IMR-90 (cell line): ENCODE results near the gene GPRIN2. TPM values are rescaled to one million over a fixed set of nuclear protein-coding genes. Genes with fewer than 3 reads are reported as not detected.
A peak's percentile ranks its signal among the peaks of the same experiment; 100 is the strongest.

Source experiments
- ATAC-seq: fragments of 200-7000 bp; cut with Tn5 transposase; 2 replicates; pipeline ENCODE4 v1.9.1; 2020; ENCODE audit warnings: low read depth, mild to moderate bottlenecking, moderate library complexity
- BruUV-seq: library from RNA; stranded (reverse); fragments of 400-500 nt; replicated peaks from 2 replicates; lab custom pipeline; 2021; lab: Mats Ljungman, UMichigan
- CTCF ChIA-PET: fragments of 300-600 bp; formaldehyde crosslinking; extraction: SDS; loops from one replicate; lab custom pipeline; 2021; ENCODE audit warnings: antibody characterized with exemption; lab: Yijun Ruan, JAX
- POLR2A ChIA-PET: fragments of 300-600 bp; sonication (Branson Sonifier 250); formaldehyde crosslinking; loops from one replicate; lab custom pipeline; 2022; ENCODE audit warnings: antibody characterized with exemption; ENCODE audit not compliant: unreplicated experiment; lab: Charles Lee
- DNase-seq: peaks from one replicate; pipeline ENCODE4 v3.0.0; 2013
- H2AFZ ChIP-seq: replicated peaks from 2 replicates; pipeline ENCODE3; 2013; ENCODE audit warnings: low read length, mild to moderate bottlenecking; ENCODE audit not compliant: poor library complexity
- H2AK5ac ChIP-seq: 2 replicates; pipeline ENCODE4 v1.6.1; 2013; ENCODE audit warnings: low read depth, low read length, inconsistent platforms
- H2AK9ac ChIP-seq: replicated peaks from 2 replicates; pipeline ENCODE3; 2013; ENCODE audit warnings: mild to moderate bottlenecking, low read depth, low read length, moderate library complexity; ENCODE audit not compliant: poor library complexity
- H2BK120ac ChIP-seq: 2 replicates; pipeline ENCODE4 v1.6.1; 2013; ENCODE audit warnings: low read depth, low read length, inconsistent platforms
- H2BK15ac ChIP-seq: 3 replicates; pipeline ENCODE4 v1.6.1; 2013; ENCODE audit warnings: low read depth, low read length, inconsistent platforms
- H2BK20ac ChIP-seq: 2 replicates; pipeline ENCODE4 v1.6.1; 2013; ENCODE audit warnings: low read depth, mild to moderate bottlenecking, inconsistent platforms, low read length, moderate library complexity
- H2BK5ac ChIP-seq: 2 replicates; pipeline ENCODE4 v1.6.1; 2013; ENCODE audit warnings: mild to moderate bottlenecking, low read depth, low read length, inconsistent platforms; ENCODE audit not compliant: poor library complexity, severe bottlenecking
- H3K14ac ChIP-seq: replicated peaks from 2 replicates; pipeline ENCODE4 v1.6.1; 2013; ENCODE audit warnings: low read depth, low read length, inconsistent platforms
- H3K18ac ChIP-seq: 2 replicates; pipeline ENCODE4 v1.6.1; 2013; ENCODE audit warnings: low read depth, low read length, control low read depth
- H3K23ac ChIP-seq: 2 replicates; pipeline ENCODE4 v1.6.1; 2013; ENCODE audit warnings: low read depth, low read length, inconsistent platforms
- H3K27ac ChIP-seq: 2 replicates; pipeline ENCODE4 v1.5.1; 2013; ENCODE audit warnings: mild to moderate bottlenecking, control low read depth, low read length; ENCODE audit not compliant: insufficient read depth
- H3K27me3 ChIP-seq: 2 replicates; pipeline ENCODE4 v1.6.1; 2013; ENCODE audit warnings: low read length; ENCODE audit not compliant: control insufficient read depth, insufficient read depth
- H3K36me3 ChIP-seq: 2 replicates; pipeline ENCODE4 v1.6.1; 2013; ENCODE audit warnings: low read length, mixed read lengths; ENCODE audit not compliant: control insufficient read depth, insufficient read depth
- H3K4ac ChIP-seq: 2 replicates; pipeline ENCODE4 v1.6.1; 2013; ENCODE audit warnings: low read depth, low read length, inconsistent platforms
- H3K4me1 ChIP-seq: 2 replicates; pipeline ENCODE4 v1.6.1; 2013; ENCODE audit warnings: low read length, mixed read lengths; ENCODE audit not compliant: control insufficient read depth, insufficient read depth
- H3K4me2 ChIP-seq: 2 replicates; pipeline ENCODE4 v1.6.1; 2013; ENCODE audit warnings: low read depth, mild to moderate bottlenecking, control low read depth, low read length, moderate library complexity
- H3K4me3 ChIP-seq: 2 replicates; pipeline ENCODE4 v1.5.1; 2013; ENCODE audit warnings: low read depth, mild to moderate bottlenecking, control low read depth, low read length, moderate library complexity; ENCODE audit not compliant: insufficient read depth
- H3K56ac ChIP-seq: 2 replicates; pipeline ENCODE4 v1.6.1; 2013; ENCODE audit warnings: low read length, inconsistent platforms; ENCODE audit not compliant: insufficient read depth; ENCODE audit errors: extremely low read depth
- H3K79me1 ChIP-seq, 2 experiments: 2 replicates each; pipeline ENCODE4 v1.6.1; 2013; ENCODE audit warnings: low read length in 2 of 2, inconsistent platforms in 1 of 2, low read depth in 1 of 2
- H3K9ac ChIP-seq: 2 replicates; pipeline ENCODE4 v1.6.1; 2013; ENCODE audit warnings: low read depth, low read length, control low read depth
- H3K9me1 ChIP-seq: 2 replicates; pipeline ENCODE4 v1.6.1; 2013; ENCODE audit warnings: low read length, inconsistent platforms; ENCODE audit not compliant: insufficient read depth
- H3K9me3 ChIP-seq: 2 replicates; pipeline ENCODE4 v1.6.1; 2013; ENCODE audit warnings: low read length; ENCODE audit not compliant: control insufficient read depth, insufficient read depth
- H4K20me1 ChIP-seq: 2 replicates; pipeline ENCODE4 v1.6.1; 2013; ENCODE audit warnings: low read length, inconsistent platforms; ENCODE audit not compliant: insufficient read depth
- H4K5ac ChIP-seq: 2 replicates; pipeline ENCODE4 v1.6.1; 2013; ENCODE audit warnings: mild to moderate bottlenecking, low read depth, low read length, control low read depth
- H4K8ac ChIP-seq, 2 experiments: 2 replicates each; pipeline ENCODE4 v1.6.1; 2013; ENCODE audit warnings: low read depth in 2 of 2, low read length in 2 of 2, control low read depth in 1 of 2, inconsistent platforms in 1 of 2
- H4K91ac ChIP-seq: 2 replicates; pipeline ENCODE4 v1.6.1; 2013; ENCODE audit warnings: low read depth, low read length, inconsistent platforms; ENCODE audit not compliant: insufficient read depth
- BHLHE40 ChIP-seq: fragments of 150-350 bp; IDR thresholded peaks from 2 replicates; pipeline ENCODE4 v1.6.1; 2016; ENCODE audit warnings: mild to moderate bottlenecking, low read depth, low read length
- CEBPB ChIP-seq: IDR thresholded peaks from 2 replicates; pipeline ENCODE4 v1.6.1; 2012; ENCODE audit warnings: low read depth, low read length, improper control_type of control experiment
- CHD1 ChIP-seq: IDR thresholded peaks from 2 replicates; pipeline ENCODE4 v1.6.1; 2012; ENCODE audit warnings: low read depth, low read length, improper control_type of control experiment
- FOS ChIP-seq: fragments of 150-350 bp; IDR thresholded peaks from 2 replicates; pipeline ENCODE4 v1.6.1; 2016; ENCODE audit warnings: low read depth, low read length
- MAFK ChIP-seq: IDR thresholded peaks from 2 replicates; pipeline ENCODE4 v1.6.1; 2012; ENCODE audit warnings: low read depth, low read length, improper control_type of control experiment
- MAZ ChIP-seq: IDR thresholded peaks from 2 replicates; pipeline ENCODE4 v1.6.1; 2012; ENCODE audit warnings: low read depth, mild to moderate bottlenecking, low read length, improper control_type of control experiment, moderate library complexity, borderline replicate concordance
- MXI1 ChIP-seq: IDR thresholded peaks from 2 replicates; pipeline ENCODE4 v1.6.1; 2012; ENCODE audit warnings: low read depth, mild to moderate bottlenecking, low read length, moderate library complexity, borderline replicate concordance
- NFE2L2 ChIP-seq: fragments of 150-350 bp; IDR thresholded peaks from 2 replicates; pipeline ENCODE4 v1.6.1; 2016; ENCODE audit warnings: low read depth, mild to moderate bottlenecking, low read length
- POLR2A ChIP-seq: IDR thresholded peaks from 2 replicates; pipeline ENCODE4 v1.6.1; 2012; ENCODE audit warnings: mild to moderate bottlenecking, low read depth, low read length
- RAD21 ChIP-seq: IDR thresholded peaks from 2 replicates; pipeline ENCODE4 v1.6.1; 2012; ENCODE audit warnings: low read length, improper control_type of control experiment
- RCOR1 ChIP-seq: IDR thresholded peaks from 2 replicates; pipeline ENCODE4 v1.6.1; 2012; ENCODE audit warnings: mild to moderate bottlenecking, low read length, improper control_type of control experiment; ENCODE audit not compliant: insufficient replicate concordance
- RFX5 ChIP-seq: IDR thresholded peaks from 2 replicates; pipeline ENCODE4 v1.8.0; 2012; ENCODE audit warnings: low read depth, mild to moderate bottlenecking, low read length, moderate library complexity
- WGBS, 2 experiments: methylation state at CpG; one replicate each; pipeline versions ENCODE4 v1.1.5 to v1.1.7; 2013; ENCODE audit warnings: missing lambda C conversion rate in 2 of 2; ENCODE audit not compliant: insufficient read length in 1 of 2; ENCODE audit errors: extremely low coverage in 2 of 2; 5-methylcytosine and 5-hydroxymethylcytosine counted together
- dilution Hi-C: fragments of 300-500 bp; cut with HindIII; formaldehyde crosslinking; loops from one replicate; pipeline ENCODE4 v1.14.3; 2018; ENCODE audit warnings: low sequenced_read_pairs; ENCODE audit not compliant: unreplicated experiment
- in situ Hi-C: fragments of 300-500 bp; cut with MboI; formaldehyde crosslinking; loops from 3 replicates; pipeline ENCODE4 v1.14.3; 2019; ENCODE audit warnings: low sequenced_read_pairs, inconsistent platforms, mixed read lengths
- intact Hi-C: fragments of 100-400 bp; cut with micrococcal nuclease; formaldehyde crosslinking; loops from 2 replicates; pipeline ENCODE4 v1.10.0; 2022
- polyA plus RNA-seq, 3 experiments: library from polyadenylated mRNA; depleted of rRNA; stranded (reverse); fragments of >200 nt; gene quantifications; 2 replicates each; pipeline ENCODE4 v1.2.3, GENCODE V29; 2012; ENCODE audit warnings: low replicate concordance in 1 of 3
- total RNA-seq: library from RNA; depleted of rRNA; stranded (reverse); fragments of >200 nt; gene quantifications from 2 replicates; pipeline ENCODE4 v1.2.3, GENCODE V29; 2012
- TF ChIP-seq, protein P1 (sequence below): conservative IDR thresholded peaks from 2 replicates; pipeline ENCODE4 v1.5.1; 2012; ENCODE audit warnings: mild to moderate bottlenecking, low read depth, low read length, improper control_type of control experiment
- TF ChIP-seq, protein P2 (sequence below): fragments of 150-350 bp; IDR thresholded peaks from 2 replicates; pipeline ENCODE4 v1.6.1; 2016; ENCODE audit warnings: low read depth, mild to moderate bottlenecking, low read length, moderate library complexity, borderline replicate concordance
- TF ChIP-seq, protein P3 (sequence below): fragments of 150-350 bp; IDR thresholded peaks from 2 replicates; pipeline ENCODE4 v1.6.1; 2017; ENCODE audit warnings: mild to moderate bottlenecking, antibody characterized with exemption, low read length, low read depth

GPRIN2 gene
- total and polyA plus RNA-seq, 2 of the 4 experiments (the other 2 are of a cell fraction), result under 0.01 TPM; not detected in 1

DNA sequence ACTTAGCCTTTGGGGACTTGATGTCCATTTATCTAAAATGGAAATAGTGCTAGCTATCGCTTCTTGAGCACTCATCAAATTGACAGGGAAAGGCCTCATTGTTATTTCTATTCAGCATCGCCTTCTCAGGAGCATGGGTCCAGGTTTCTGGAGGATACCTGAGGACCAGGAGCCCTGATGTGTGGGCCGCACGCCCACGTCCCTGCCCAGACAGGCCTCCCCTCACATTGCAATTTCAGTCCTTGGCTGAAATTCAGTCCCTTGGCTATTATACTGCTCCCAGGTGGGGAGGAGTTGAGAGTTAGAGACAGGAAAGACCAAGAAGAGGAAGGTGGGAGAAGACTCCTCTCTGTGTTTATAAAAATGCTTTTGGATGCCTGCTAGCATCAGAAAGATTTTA lies 38.9 kb downstream of the GPRIN2 start:
- no peak overlapping the region for H3K4me2 ChIP-seq
- DNase-seq, result no peak
- H2AK5ac ChIP-seq, result peak overlapping the region; percentile 68
- peak overlapping the region; percentile 25 for H3K18ac ChIP-seq
- peak overlapping the region; percentile 55; the same call in 1 of the 2 replicates for H3K27ac ChIP-seq
- no TSS peak for BruUV-seq
- no peaks in the 10 kb centered on the region for H3K9me3 ChIP-seq
- TF ChIP-seq, protein P1, sequence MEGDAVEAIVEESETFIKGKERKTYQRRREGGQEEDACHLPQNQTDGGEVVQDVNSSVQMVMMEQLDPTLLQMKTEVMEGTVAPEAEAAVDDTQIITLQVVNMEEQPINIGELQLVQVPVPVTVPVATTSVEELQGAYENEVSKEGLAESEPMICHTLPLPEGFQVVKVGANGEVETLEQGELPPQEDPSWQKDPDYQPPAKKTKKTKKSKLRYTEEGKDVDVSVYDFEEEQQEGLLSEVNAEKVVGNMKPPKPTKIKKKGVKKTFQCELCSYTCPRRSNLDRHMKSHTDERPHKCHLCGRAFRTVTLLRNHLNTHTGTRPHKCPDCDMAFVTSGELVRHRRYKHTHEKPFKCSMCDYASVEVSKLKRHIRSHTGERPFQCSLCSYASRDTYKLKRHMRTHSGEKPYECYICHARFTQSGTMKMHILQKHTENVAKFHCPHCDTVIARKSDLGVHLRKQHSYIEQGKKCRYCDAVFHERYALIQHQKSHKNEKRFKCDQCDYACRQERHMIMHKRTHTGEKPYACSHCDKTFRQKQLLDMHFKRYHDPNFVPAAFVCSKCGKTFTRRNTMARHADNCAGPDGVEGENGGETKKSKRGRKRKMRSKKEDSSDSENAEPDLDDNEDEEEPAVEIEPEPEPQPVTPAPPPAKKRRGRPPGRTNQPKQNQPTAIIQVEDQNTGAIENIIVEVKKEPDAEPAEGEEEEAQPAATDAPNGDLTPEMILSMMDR, result no peak
- TF ChIP-seq, protein P2, sequence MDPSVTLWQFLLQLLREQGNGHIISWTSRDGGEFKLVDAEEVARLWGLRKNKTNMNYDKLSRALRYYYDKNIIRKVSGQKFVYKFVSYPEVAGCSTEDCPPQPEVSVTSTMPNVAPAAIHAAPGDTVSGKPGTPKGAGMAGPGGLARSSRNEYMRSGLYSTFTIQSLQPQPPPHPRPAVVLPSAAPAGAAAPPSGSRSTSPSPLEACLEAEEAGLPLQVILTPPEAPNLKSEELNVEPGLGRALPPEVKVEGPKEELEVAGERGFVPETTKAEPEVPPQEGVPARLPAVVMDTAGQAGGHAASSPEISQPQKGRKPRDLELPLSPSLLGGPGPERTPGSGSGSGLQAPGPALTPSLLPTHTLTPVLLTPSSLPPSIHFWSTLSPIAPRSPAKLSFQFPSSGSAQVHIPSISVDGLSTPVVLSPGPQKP, result no peak
- TF ChIP-seq, protein P3, sequence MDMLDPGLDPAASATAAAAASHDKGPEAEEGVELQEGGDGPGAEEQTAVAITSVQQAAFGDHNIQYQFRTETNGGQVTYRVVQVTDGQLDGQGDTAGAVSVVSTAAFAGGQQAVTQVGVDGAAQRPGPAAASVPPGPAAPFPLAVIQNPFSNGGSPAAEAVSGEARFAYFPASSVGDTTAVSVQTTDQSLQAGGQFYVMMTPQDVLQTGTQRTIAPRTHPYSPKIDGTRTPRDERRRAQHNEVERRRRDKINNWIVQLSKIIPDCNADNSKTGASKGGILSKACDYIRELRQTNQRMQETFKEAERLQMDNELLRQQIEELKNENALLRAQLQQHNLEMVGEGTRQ, result no peak
- TF ChIP-seq MAFK (no peak), MAZ (no peak), BHLHE40 (no peak), MXI1 (no peak), CHD1 (no peak), POLR2A (no peak), RCOR1 (no peak), NFE2L2 (no peak), CEBPB (no peak), RFX5 (no peak), RAD21 (no peak), FOS (no peak)
- H3K4ac ChIP-seq, result peak overlapping the region; percentile 77
- peak overlapping the region; percentile 61; the same call in 2 of the 3 replicates for H2BK15ac ChIP-seq
- intact Hi-C loops (no loop called here), dilution Hi-C loops (no loop called here), in situ Hi-C loops (no loop called here)
- ChIA-PET CTCF (interaction anchor here (1.1 kb wide), 1 partner anchor 48 kb away, joined by 3 read pairs; no protein-coding TSS in a partner anchor), POLR2A (no interaction called here)
- H2AK9ac ChIP-seq, result peak overlapping the region; percentile 25
- no peaks in the 10 kb centered on the region for H3K79me1 ChIP-seq
- no peaks in the 10 kb centered on the region for H3K36me3 ChIP-seq
- no peak for ATAC-seq
- H4K8ac ChIP-seq, result peak overlapping the region; percentile 12 to 90; a peak in 3 of 4 replicates
- peak overlapping the region; percentile 63 for H2BK20ac ChIP-seq
- WGBS, 2 experiments, result 96% methylated on average over 2 of the region's 5 CpGs; no CpG with 5 or more reads in 1 of the 2 experiments
- H3K14ac ChIP-seq, result 0 out of 2 replicates have a peak overlapping the region, but pooled peaks have one; percentile 42
- peak overlapping the region; percentile 69 for H2BK5ac ChIP-seq
- H3K9me1 ChIP-seq, result peaks cover 25% of the 10 kb centered on the region
- H3K23ac ChIP-seq, result no peak overlapping the region
- peak overlapping the region; percentile 35; the same call in 1 of the 2 replicates for H4K5ac ChIP-seq
- peaks cover 11% of the 10 kb centered on the region for H3K4me1 ChIP-seq
- H3K4me3 ChIP-seq, result no peak overlapping the region
- H3K56ac ChIP-seq, result no peak overlapping the region
- H2BK120ac ChIP-seq, result peak overlapping the region; percentile 87
- no peak overlapping the region for H2AFZ ChIP-seq
- no peak overlapping the region for H3K9ac ChIP-seq
- H4K20me1 ChIP-seq, result no peaks in the 10 kb centered on the region
- no peaks in the 10 kb centered on the region for H3K27me3 ChIP-seq
- peak overlapping the region; percentile 62 for H4K91ac ChIP-seq
